HepG2 (cell line): ENCODE results near the gene FAM89B. TPM values are rescaled to one million over a fixed set of nuclear protein-coding genes. Genes with fewer than 3 reads are reported as not detected.

Experiments used
- ATAC-seq: fragments of 200-7000 bp; cut with Tn5 transposase; 3 replicates; pipeline ENCODE4 v1.9.1; 2020; ENCODE audit warnings: mild to moderate bottlenecking, moderate library complexity
- BruUV-seq: library from RNA; stranded (reverse); fragments of 400-500 nt; replicated peaks from 2 replicates; lab custom pipeline; 2021; lab: Mats Ljungman, UMichigan
- CTCF ChIA-PET: fragments of 300-600 bp; formaldehyde crosslinking; extraction: SDS; loops from one replicate; lab custom pipeline; 2021; ENCODE audit warnings: low total read pairs, inconsistent platforms, low intra/inter-chr PET ratio; lab: Yijun Ruan, JAX
- POLR2A ChIA-PET: fragments of 350-600 bp; sonication (Branson Sonifier 250); formaldehyde crosslinking; loops from one replicate; lab custom pipeline; 2020; ENCODE audit warnings: antibody characterized with exemption, inconsistent platforms; lab: Yijun Ruan, JAX
- DNase-seq: peaks from one replicate; pipeline ENCODE4 v3.0.0-alpha.2; 2015; ENCODE audit warnings: low spot score
- FAIRE-seq: peaks from 3 replicates; lab custom pipeline; 2011; peaks lifted over from hg19 to GRCh38; lab: Jason Lieb, UNC
- H2AFZ ChIP-seq: one replicate; pipeline ENCODE4 v1.6.1; 2011; ENCODE audit warnings: low read length, inconsistent platforms
- H3K27ac ChIP-seq: fragments of 300-600 bp; 3 replicates; pipeline ENCODE4 v1.8.0; 2011; ENCODE audit warnings: mixed run types, mild to moderate bottlenecking, mixed read lengths, low read length, inconsistent platforms; ENCODE audit not compliant: insufficient read depth; ENCODE audit errors: extremely low read length
- H3K27me3 ChIP-seq, 2 experiments: fragments of 200-600 bp in 1 of 2; 2 replicates in 1 of 2; 3 replicates in 1 of 2; pipeline versions ENCODE4 v1.6.0 to v1.8.0; 2011; ENCODE audit warnings: low read length in 2 of 2, mild to moderate bottlenecking in 2 of 2, moderate library complexity in 2 of 2, inconsistent platforms in 1 of 2; ENCODE audit not compliant: insufficient read depth in 2 of 2, control insufficient read depth in 1 of 2
- H3K36me3 ChIP-seq, 2 experiments: fragments of 200-600 bp in 1 of 2; replicated peaks in 1 of 2; 2 replicates in 1 of 2; 3 replicates in 1 of 2; pipeline versions ENCODE4 v1.5.1 to v1.8.0; 2011; ENCODE audit warnings: low read length in 2 of 2, inconsistent platforms in 1 of 2; ENCODE audit not compliant: insufficient read depth in 2 of 2, control insufficient read depth in 1 of 2
- H3K4me1 ChIP-seq: 2 replicates; pipeline ENCODE4 v1.5.1; 2012; ENCODE audit warnings: low read length, inconsistent platforms; ENCODE audit not compliant: insufficient read depth
- H3K4me2 ChIP-seq: 2 replicates; pipeline ENCODE4 v1.6.0; 2011; ENCODE audit warnings: low read depth, low read length, inconsistent platforms
- H3K4me3 ChIP-seq, 3 experiments: fragments of 200-600 bp in 1 of 3; sonication (generic), shearing (Covaris generic) in 1 of 3; replicated peaks in 1 of 3; 2 replicates each; pipeline ENCODE4 v1.5.1; 2011 to 2016; ENCODE audit warnings: low read length in 3 of 3, inconsistent platforms in 2 of 3, low read depth in 2 of 3, mild to moderate bottlenecking in 2 of 3, control low read depth in 1 of 3, mixed read lengths in 1 of 3; ENCODE audit not compliant: insufficient read depth in 1 of 3
- H3K79me2 ChIP-seq: one replicate; pipeline ENCODE4 v1.6.1; 2011; ENCODE audit warnings: low read length, inconsistent platforms; ENCODE audit not compliant: insufficient read depth
- H3K9ac ChIP-seq: 2 replicates; pipeline ENCODE4 v1.6.0; 2011; ENCODE audit warnings: mild to moderate bottlenecking, low read depth, low read length, inconsistent platforms; ENCODE audit not compliant: insufficient read depth
- H3K9me3 ChIP-seq: 2 replicates; pipeline ENCODE4 v1.5.1; 2012; ENCODE audit warnings: mild to moderate bottlenecking, low read length
- H4K20me1 ChIP-seq: 2 replicates; pipeline ENCODE4 v1.6.0; 2011; ENCODE audit warnings: inconsistent platforms, mild to moderate bottlenecking, low read length, moderate library complexity; ENCODE audit not compliant: insufficient read depth
- ATAD3A ChIP-seq: sonication (generic); formaldehyde crosslinking; IDR thresholded peaks from 2 replicates; pipeline ENCODE4 v1.4.0; 2020; ENCODE audit warnings: missing genetic modification reagents
- CSRNP1 ChIP-seq: sonication (generic); formaldehyde crosslinking; IDR thresholded peaks from 2 replicates; pipeline ENCODE4 v1.8.1; 2023; ENCODE audit warnings: mild to moderate bottlenecking, missing genetic modification reagents
- FOXA3 ChIP-seq: IDR thresholded peaks from 2 replicates; pipeline ENCODE4 v1.6.1; 2016; ENCODE audit warnings: missing genetic modification reagents, missing compliant biosample characterization
- GLI4 ChIP-seq: sonication (generic); formaldehyde crosslinking; IDR thresholded peaks from 2 replicates; pipeline ENCODE4 v1.5.1; 2020; ENCODE audit warnings: missing genetic modification reagents, mild to moderate bottlenecking, moderate library complexity, borderline replicate concordance
- MEF2D ChIP-seq: sonication (generic); formaldehyde crosslinking; IDR thresholded peaks from 2 replicates; pipeline ENCODE4 v1.5.1; 2020; ENCODE audit warnings: mild to moderate bottlenecking, missing genetic modification reagents
- PAF1 ChIP-seq: IDR thresholded peaks from 2 replicates; pipeline ENCODE4 v1.6.1; 2016; ENCODE audit warnings: missing genetic modification reagents, missing compliant biosample characterization
- POLR2AphosphoS5 ChIP-seq: IDR thresholded peaks from 2 replicates; pipeline ENCODE4 v1.6.1; 2012; ENCODE audit warnings: low read depth, low read length
- RELA ChIP-seq: sonication (generic); formaldehyde crosslinking; IDR thresholded peaks from 2 replicates; pipeline ENCODE4 v1.4.0; 2020; ENCODE audit warnings: missing genetic modification reagents
- TAF15 ChIP-seq: fragments of 200-400 bp; formaldehyde crosslinking; IDR thresholded peaks from one replicate; pipeline ENCODE4 v1.6.1; 2018; ENCODE audit warnings: mild to moderate bottlenecking, low read depth, low read length; ENCODE audit not compliant: poor library complexity, severe bottlenecking
- THYN1 ChIP-seq: sonication (generic); formaldehyde crosslinking; IDR thresholded peaks from 2 replicates; pipeline ENCODE4 v1.8.1; 2023; ENCODE audit warnings: low read depth, mild to moderate bottlenecking, moderate library complexity, missing genetic modification reagents, borderline replicate concordance
- XBP1 ChIP-seq: sonication (generic); formaldehyde crosslinking; IDR thresholded peaks from 2 replicates; pipeline ENCODE4 v1.5.0; 2020; ENCODE audit warnings: missing genetic modification reagents
- ZBTB37 ChIP-seq: sonication (generic); formaldehyde crosslinking; IDR thresholded peaks from 2 replicates; pipeline ENCODE4 v1.4.0; 2020; ENCODE audit warnings: mild to moderate bottlenecking, missing genetic modification reagents
- ZBTB42 ChIP-seq: sonication (generic); formaldehyde crosslinking; IDR thresholded peaks from 2 replicates; pipeline ENCODE4 v1.5.0; 2020; ENCODE audit warnings: mild to moderate bottlenecking, missing genetic modification reagents
- ZNF225 ChIP-seq: sonication (generic); formaldehyde crosslinking; IDR thresholded peaks from 2 replicates; pipeline ENCODE4 v1.4.0; 2020; ENCODE audit warnings: mild to moderate bottlenecking, missing genetic modification reagents
- ZNF253 ChIP-seq: sonication (generic); formaldehyde crosslinking; IDR thresholded peaks from 2 replicates; pipeline ENCODE4 v1.8.0; 2022; ENCODE audit warnings: mild to moderate bottlenecking, missing genetic modification reagents, borderline replicate concordance
- ZNF468 ChIP-seq: sonication (generic); formaldehyde crosslinking; IDR thresholded peaks from 2 replicates; pipeline ENCODE4 v1.8.0; 2022; ENCODE audit warnings: mild to moderate bottlenecking, moderate library complexity, missing genetic modification reagents
- ZNF841 ChIP-seq: sonication (generic); formaldehyde crosslinking; IDR thresholded peaks from 2 replicates; pipeline ENCODE4 v1.8.1; 2023; ENCODE audit warnings: missing genetic modification reagents, borderline replicate concordance
- WGBS: methylation state at CpG from one replicate; pipeline ENCODE4 v1.1.6; 2017; ENCODE audit warnings: low lambda C conversion rate; 5-methylcytosine and 5-hydroxymethylcytosine counted together
- in situ Hi-C: cut with HindIII; loops from 2 replicates; pipeline ENCODE4 v1.10.0; 2017; ENCODE audit warnings: low pct_unique_long_range_greater_than_20kb; ENCODE audit not compliant: extremely low pct_ligation_motif_present
- intact Hi-C: fragments of 100-400 bp; cut with micrococcal nuclease; formaldehyde crosslinking; loops from one replicate; pipeline ENCODE4 v1.10.0; 2022; ENCODE audit not compliant: unreplicated experiment
- polyA plus RNA-seq, 8 experiments: library from polyadenylated mRNA; depleted of rRNA in 3 of 8; stranded (reverse) in 7 of 8; unstranded in 1 of 8; fragments of >200 nt; fragmentation: Illumina TruSeq in 4 of 8; extraction: Trizol in 4 of 8; gene quantifications; 2 replicates each; pipeline versions ENCODE4 v1.2.1 to v1.2.3, GENCODE V29; 2011 to 2016; ENCODE audit warnings: low read depth in 4 of 8, missing spikeins in 1 of 8, mixed read lengths in 1 of 8; ENCODE audit not compliant: insufficient read depth in 1 of 8
- total RNA-seq, 5 experiments: library from RNA; depleted of rRNA; stranded (reverse); fragments of >200 nt; fragmentation: Illumina TruSeq; extraction: Trizol; gene quantifications; 2 replicates each; pipeline ENCODE4 v1.2.3, GENCODE V29; 2016; ENCODE audit warnings: low read depth in 1 of 5

The FAM89B gene
- total and polyA plus RNA-seq, 2 of the 13 experiments (the other 11 are each of a cell fraction or from before 2014, with no cell fraction given), result 5.7 to 8.0 TPM

- no peak overlapping the region for H3K27ac ChIP-seq
- FAIRE-seq, result no peak
- H4K20me1 ChIP-seq, result peaks cover 3% of the 10 kb centered on the region; the same call in 1 of the 2 replicates
- no TSS peak for BruUV-seq
- ATAC-seq, result no peak
- no peak for DNase-seq
- H3K4me3 ChIP-seq, result peak overlapping the region in 1 of 3 experiments; percentile 89; a peak in 4 of 6 replicates
- intact Hi-C loops (no loop called here), in situ Hi-C loops (loop anchor here (10.0 kb wide), 1 partner anchor 295 kb away; the partner anchor contains the start of gene CFL1)
- peak overlapping the region; percentile 89 for H3K9ac ChIP-seq
- H3K79me2 ChIP-seq, result peaks cover 8% of the 10 kb centered on the region
- ChIA-PET CTCF (no interaction called here), POLR2A (interaction anchor here (0.9 to 3.4 kb wide), 11 partner anchors 8 to 137 kb away, joined by 3 to 34 read pairs (median 7); partner anchors contain the start of genes FAM89B, MALAT1, NEAT1 and PCNX3)
- peak overlapping the region; percentile 97 for H3K4me2 ChIP-seq
- peaks cover 75% of the 10 kb centered on the region for H3K4me1 ChIP-seq
- no peaks in the 10 kb centered on the region for H3K27me3 ChIP-seq
- no peaks in the 10 kb centered on the region for H3K9me3 ChIP-seq
- 39% methylated on average over 5 of the region's 5 CpGs for whole genome bisulfite sequencing
- H3K36me3 ChIP-seq, result no peaks in the 10 kb centered on the region
- no peak overlapping the region for H2AFZ ChIP-seq
- TF ChIP-seq GLI4 (no peak), MEF2D (CRISPR knock-in tag) (no peak), FOXA3 (CRISPR knock-in tag) (no peak), ZBTB42 (CRISPR knock-in tag) (no peak), ZNF468 (no peak), ATAD3A (CRISPR knock-in tag) (no peak), PAF1 (no peak), CSRNP1 (CRISPR knock-in tag) (0 out of 2 replicates have a peak, but pooled peaks have one; percentile 10), THYN1 (CRISPR knock-in tag) (no peak), XBP1 (CRISPR knock-in tag) (no peak), TAF15 (no peak), POLR2AphosphoS5 (0 out of 2 replicates have a peak, but pooled peaks have one; percentile 14), RELA (CRISPR knock-in tag) (no peak), ZNF841 (CRISPR knock-in tag) (no peak), ZNF253 (no peak), ZBTB37 (CRISPR knock-in tag) (no peak), ZNF225 (CRISPR knock-in tag) (no peak)
Measured at GRCh38 chr11:65559535-65559934, 12.8 kb upstream of the FAM89B start.
